Ecto neural progenitor cell (in vitro differentiated cells): ENCODE results near the gene CHST11.
"Not testable (repeated sequence)": the region's sequence is repeated elsewhere in the genome, so short reads cannot be mapped to it uniquely, and the experiment has no call there.

Source experiments
- DNase-seq: peaks from one replicate; pipeline ENCODE4 v3.0.0-alpha.2; 2018; ENCODE audit warnings: low spot score

CHST11 gene

GRCh38 chr12:104741077-104741476, 284.3 kb downstream of the CHST11 start:
- no peak for DNase-seq

DNA sequence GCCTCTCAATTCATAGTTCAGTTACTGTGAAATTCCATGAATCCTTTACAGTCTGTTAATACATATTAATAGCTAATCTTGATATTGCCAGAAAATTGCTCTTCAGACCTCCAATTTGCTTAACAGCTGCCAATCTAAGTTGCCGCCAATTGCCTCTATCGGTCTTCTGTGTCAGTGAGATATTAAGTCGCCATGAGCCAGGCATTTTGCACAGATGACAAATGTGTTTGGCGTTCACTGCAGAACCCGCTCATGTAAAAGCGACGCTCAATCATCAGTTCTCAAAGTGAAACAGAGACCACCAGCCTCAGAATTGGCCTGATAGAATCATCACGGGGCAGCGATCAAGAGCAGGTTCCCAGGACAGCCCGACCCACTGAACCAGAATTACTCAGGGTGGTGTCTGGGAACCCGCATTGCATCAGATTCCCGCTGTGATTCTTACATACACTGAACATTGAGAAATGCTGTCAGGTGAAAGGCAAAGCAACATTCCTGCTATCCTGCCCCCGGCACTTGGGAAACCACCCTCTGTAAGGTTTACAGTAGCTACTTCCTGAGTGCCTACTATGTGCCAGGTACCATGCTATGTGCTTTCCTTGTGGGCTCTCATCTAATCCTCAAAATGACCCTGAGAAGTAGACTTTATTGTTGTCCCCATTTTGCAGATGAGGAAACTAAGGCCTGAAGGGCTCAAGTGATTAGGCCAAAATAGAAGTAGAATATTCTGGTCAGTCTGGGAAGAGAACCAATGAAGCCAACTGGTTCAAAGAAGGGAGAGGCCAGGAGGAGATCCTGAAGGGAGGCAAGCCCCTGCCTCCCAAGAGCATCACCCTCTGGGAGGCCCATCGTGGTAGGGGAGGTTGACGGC, 285.0 kb downstream of the CHST11 start:
- no peak for DNase-seq

DNA sequence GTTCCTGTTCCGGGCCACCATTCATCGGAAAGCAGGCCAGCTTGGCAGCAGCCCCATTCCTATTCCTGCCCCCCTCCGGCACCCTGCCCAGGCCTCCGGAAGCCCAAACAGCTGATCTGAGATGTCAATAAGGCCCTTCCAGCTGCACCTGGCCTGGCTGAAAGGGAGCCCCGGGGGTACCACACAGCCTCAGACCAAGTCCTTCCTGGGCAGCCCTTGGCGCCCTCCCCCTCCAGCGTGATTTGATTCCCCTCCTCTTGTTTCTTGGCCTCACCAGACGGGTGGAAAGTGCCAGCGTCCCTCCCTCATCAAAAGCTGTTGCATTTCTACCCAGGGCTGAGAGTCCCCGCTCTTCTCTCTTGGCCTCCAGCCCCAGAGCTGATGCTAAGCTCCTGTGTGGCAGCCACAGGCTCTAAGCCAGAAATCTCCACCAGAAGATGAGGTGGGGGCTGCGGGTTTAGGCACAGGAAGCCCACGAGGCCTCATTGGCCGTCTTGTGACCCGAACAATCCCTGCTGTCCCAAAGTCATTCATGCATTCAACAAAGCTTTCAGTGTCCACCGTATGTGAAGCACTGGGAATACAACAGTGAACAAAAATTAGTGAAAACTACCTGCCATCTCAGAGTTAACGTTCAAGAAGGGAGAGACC, 285.9 kb downstream of the CHST11 start:
- no peak for DNase-seq

GRCh38 chr12:104743202-104743580, 286.4 kb downstream of the CHST11 start:
- DNase-seq = no peak

GRCh38 chr12:104743753-104744548, 287.2 kb downstream of the CHST11 start:
- DNase-seq = not testable (repeated sequence)

GRCh38 chr12:104746467-104747088, 289.8 kb downstream of the CHST11 start:
- DNase-seq = no peak

GRCh38 chr12:104747330-104747729, 290.6 kb downstream of the CHST11 start:
- DNase-seq = no peak

DNA sequence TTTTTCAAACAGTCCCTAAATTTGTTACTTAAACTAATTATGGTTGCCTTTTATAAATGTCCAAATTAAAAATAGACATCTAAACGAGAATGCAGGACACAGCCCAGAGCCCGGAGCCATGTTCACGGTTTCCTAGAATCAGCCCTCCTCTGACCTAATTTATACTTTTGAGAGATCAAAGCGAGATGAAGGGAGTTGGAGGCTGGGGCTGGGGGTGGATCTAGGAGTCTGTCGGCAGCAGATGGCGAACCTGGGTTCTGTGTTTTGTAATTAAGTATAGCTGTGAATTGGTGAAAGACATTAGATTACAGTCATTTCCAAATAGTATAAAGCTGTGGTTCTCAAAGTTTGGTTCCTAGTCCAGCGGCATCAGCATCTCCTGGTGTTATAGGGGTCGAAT, 291.2 kb downstream of the CHST11 start:
- no peak for DNase-seq

DNA sequence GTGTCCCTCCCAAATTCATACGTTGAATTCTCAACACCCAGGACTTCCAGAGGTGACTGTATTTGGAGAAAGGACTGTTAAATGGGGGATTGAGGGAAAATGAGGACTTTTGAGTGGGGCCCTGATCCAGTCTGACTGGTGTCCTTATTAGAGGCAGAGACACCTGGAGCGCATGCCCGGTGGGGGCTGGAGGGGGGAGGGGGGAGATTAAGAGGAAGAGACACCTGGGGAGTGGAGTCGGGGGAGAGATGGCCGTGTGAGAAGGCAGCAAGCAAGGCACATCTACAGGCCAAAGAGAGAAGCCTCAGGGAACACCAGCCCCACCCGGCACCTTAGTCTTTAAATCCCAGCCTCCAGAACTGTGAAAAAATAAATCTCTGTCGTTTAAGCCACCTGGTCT, 291.6 kb downstream of the CHST11 start:
- no peak for DNase-seq

- DNase-seq = no peak
Measured at GRCh38 chr12:104748790-104749189, 292.0 kb downstream of the CHST11 start.

- peak; percentile 34 for DNase-seq
Measured at GRCh38 chr12:104749545-104749944, 292.8 kb downstream of the CHST11 start.

DNA sequence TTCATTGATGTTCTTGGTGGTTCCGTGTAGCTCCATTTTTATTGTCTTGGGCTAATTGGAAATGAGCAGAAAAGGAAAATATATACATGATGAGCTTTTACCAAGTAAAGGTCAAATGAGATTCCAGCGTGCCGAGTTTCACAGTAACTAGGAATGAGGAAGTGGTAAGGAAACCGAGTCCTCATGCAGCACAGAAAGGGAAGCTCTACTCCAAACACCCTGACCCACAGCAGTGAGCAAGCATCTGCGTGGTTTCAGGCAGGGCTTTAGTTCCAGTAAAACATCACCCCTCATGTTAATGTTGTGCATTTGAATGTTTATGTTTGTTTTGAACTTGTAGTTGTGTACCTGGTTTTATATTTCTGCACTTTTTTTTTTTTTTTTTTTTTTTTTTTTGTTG, 293.3 kb downstream of the CHST11 start:
- peak; percentile 25 for DNase-seq

GRCh38 chr12:104751120-104751519, 294.4 kb downstream of the CHST11 start:
- DNase-seq = peak; percentile 43

GRCh38 chr12:104751594-104751993, 294.8 kb downstream of the CHST11 start:
- no peak for DNase-seq

GRCh38 chr12:104752016-104752415, 295.3 kb downstream of the CHST11 start:
- peak; percentile 32 for DNase-seq

DNA sequence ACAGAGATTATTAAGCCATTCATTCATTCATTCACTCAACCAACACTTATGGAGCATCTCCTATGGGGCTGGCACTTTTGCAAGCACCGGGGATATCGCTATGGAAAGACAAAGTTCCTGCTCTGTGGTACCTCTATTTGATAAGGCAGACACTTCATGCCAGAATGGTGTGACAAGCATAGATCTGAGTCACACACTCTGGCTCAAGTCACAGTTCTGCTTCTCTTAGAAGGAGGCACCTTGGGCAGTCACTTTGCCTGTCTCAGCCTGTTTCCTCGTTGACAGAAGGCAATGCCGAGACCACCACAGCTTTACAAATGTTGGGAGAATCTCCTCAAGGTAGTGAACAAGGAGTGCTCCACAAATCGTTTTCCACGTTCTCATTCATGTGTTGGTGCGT, 296.1 kb downstream of the CHST11 start:
- peak; percentile 39 for DNase-seq

DNA sequence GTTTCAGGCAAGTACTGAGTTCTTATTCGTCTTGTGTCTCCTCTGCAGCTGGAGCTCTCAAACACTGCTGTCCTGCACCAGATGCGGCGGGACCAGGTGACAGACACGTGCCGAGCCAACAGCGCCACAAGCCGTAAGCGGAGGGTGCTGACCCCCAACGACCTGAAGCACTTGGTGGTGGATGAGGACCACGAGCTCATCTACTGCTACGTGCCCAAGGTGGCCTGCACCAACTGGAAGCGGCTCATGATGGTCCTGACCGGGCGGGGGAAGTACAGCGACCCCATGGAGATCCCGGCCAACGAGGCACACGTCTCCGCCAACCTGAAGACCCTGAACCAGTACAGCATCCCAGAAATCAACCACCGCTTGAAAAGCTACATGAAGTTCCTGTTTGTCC, 300.2 kb downstream of the CHST11 start:
- peak; percentile 44 for DNase-seq

DNA sequence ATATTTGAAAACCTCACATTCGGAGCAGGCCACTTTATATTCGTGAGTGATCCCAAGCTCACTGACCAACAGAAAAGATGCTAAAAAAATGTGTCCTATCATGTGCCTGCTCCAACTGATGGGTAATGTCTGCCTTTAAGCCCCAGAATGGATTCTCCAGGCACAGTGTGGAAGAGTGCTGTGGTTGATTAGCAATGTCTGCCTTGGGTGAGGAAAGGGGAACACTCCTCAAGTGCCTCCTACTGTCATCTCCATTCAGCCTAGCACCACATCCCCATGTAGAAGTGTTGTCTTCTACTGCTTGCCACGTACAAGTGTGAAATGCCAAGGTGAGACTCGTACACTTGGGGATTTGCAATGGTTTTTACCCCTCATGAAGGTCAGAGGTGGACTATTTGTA, 302.0 kb downstream of the CHST11 start:
- DNase-seq = no peak

- DNase-seq = no peak
Measured at GRCh38 chr12:104761091-104761490, 304.3 kb downstream of the CHST11 start.

DNA sequence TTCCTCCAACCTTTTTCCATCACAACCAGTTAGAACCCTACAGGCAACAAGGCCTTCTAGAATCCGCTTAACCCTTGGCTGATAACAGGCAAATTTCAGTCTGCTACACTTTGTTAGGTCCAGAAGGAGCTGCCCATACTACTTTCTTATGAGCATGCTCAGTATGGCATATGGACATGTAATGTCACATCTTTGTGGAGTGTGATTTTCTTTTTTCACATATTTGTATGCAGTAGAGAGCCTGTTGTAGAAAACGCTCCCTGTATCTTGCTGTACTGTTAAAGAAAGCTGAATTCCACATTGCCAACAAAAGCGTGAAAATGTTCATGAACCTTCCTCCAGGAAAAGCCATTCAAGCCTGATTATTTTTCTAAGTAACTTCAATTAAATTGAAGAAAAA, 304.9 kb downstream of the CHST11 start:
- DNase-seq = no peak

- DNase-seq = peak; percentile 16
Measured at GRCh38 chr12:104763168-104763805, 306.5 kb downstream of the CHST11 start.
